Measurements from ENCODE around the gene CYP2F1.

The CYP2F1 gene

GRCh38 chr19:41114132-41114531 is at the start of gene CYP2F1:
Gene CYP2F1, plus strand, starts transcription at chr19:41114432. Its CDS starts 1,757 bp downstream, at chr19:41116189.
- H3K4me1 ChIP-seq, result no peaks in the 10 kb centered on the region
- no peaks in the 10 kb centered on the region for H3K36me3 ChIP-seq
- DNase-seq, result peak in 1 of 2 donors; percentile 15
- H3K4me3 ChIP-seq, result no peak within 1 kb of the TSS
- H3K9me3 ChIP-seq, result peaks cover 0 to 3% (median 0%) of the 10 kb centered on the region in 3 donors
- TF ChIP-seq, protein P1, sequence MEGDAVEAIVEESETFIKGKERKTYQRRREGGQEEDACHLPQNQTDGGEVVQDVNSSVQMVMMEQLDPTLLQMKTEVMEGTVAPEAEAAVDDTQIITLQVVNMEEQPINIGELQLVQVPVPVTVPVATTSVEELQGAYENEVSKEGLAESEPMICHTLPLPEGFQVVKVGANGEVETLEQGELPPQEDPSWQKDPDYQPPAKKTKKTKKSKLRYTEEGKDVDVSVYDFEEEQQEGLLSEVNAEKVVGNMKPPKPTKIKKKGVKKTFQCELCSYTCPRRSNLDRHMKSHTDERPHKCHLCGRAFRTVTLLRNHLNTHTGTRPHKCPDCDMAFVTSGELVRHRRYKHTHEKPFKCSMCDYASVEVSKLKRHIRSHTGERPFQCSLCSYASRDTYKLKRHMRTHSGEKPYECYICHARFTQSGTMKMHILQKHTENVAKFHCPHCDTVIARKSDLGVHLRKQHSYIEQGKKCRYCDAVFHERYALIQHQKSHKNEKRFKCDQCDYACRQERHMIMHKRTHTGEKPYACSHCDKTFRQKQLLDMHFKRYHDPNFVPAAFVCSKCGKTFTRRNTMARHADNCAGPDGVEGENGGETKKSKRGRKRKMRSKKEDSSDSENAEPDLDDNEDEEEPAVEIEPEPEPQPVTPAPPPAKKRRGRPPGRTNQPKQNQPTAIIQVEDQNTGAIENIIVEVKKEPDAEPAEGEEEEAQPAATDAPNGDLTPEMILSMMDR (IDR thresholded peaks at IDR 0.05), result no peak
- H3K27ac ChIP-seq, result no peak within 1 kb of the TSS
- intact Hi-C loops (cut with DNase I; ENCODE audit: low total_unique reads), result no loop called here
- H3K27me3 ChIP-seq, result peaks cover 0 to 11% of the 10 kb centered on the region in 2 donors

DNA sequence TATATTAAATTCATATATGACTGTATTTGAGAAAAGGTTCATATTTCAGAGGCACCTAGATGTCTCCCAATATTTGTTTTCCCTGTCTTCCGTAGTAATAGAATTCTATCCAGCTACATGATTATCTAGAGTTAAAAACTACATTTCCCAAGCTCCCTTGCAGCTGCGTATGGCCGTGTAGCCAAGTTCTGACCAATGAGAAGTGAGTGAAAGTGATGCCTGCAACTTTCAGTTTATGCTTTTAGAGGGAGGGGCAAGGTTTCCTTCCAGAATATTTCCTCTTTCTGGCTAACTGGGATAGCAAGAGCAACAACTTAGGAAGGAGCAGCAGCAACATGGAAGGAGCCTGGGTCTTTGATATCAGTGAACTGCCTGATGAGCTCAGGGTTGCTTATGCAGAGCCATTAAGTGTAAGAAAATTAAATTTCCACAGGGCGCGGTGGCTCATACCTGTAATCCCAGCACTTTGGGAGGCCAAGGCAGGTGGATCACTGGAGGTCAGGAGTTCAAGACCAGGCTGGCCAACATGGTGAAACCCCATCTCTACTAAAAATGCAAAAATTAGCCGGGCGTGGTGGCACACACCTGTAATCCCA is 49.2 kb upstream of the CYP2F1 start:
- DNase-seq, result no peak
- intact Hi-C loops (cut with DNase I; ENCODE audit: low total_unique reads), result no loop called here

DNA sequence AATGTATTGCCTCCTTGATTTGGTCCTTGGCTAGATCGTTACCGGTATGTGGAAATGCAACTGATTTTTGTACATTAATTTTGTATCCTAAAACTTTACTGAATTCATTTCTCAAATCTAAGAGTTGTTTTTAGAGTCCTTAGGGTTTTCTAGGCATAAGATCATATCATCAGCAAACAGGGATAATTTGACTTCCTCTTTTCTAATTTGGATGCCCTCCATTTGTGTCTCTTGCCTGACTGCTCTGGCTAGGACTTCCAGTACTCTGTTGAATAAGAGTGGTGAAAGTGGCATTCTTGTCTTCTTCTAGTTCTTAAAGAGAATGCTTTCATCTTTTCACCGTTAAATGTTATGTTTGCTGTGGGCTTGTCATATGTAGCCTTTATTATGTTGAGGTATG is 37.9 kb upstream of the CYP2F1 start:
- TF ChIP-seq, protein P1 (IDR thresholded peaks at IDR 0.05), result no peak
- H3K27me3 ChIP-seq, result peaks cover 0 to 1% of the 10 kb centered on the region in 2 donors
- H3K4me3 ChIP-seq, result no peak overlapping the region
- peaks cover 0 to 9% (median 6%) of the 10 kb centered on the region in 3 donors for H3K9me3 ChIP-seq
- H3K36me3 ChIP-seq, result no peaks in the 10 kb centered on the region
- H3K27ac ChIP-seq, result no peak overlapping the region
- H3K4me1 ChIP-seq, result no peaks in the 10 kb centered on the region
- intact Hi-C loops (cut with DNase I; ENCODE audit: low total_unique reads), result no loop called here
- no peak for DNase-seq

More for the DNA sequence above, 49.2 kb upstream of the CYP2F1 start:
- no peak overlapping the region for H3K27ac ChIP-seq
- H3K27me3 ChIP-seq, result peaks cover 0 to 3% of the 10 kb centered on the region in 2 donors
- no peaks in the 10 kb centered on the region for H3K4me1 ChIP-seq
- H3K9me3 ChIP-seq, result no peaks in the 10 kb centered on the region
- no peaks in the 10 kb centered on the region for H3K36me3 ChIP-seq
- H3K4me3 ChIP-seq, result no peak overlapping the region
- TF ChIP-seq, protein P1 (IDR thresholded peaks at IDR 0.05), result no peak

GRCh38 chr19:41083516-41083915 is 30.7 kb upstream of the CYP2F1 start:
- no peak for DNase-seq
- intact Hi-C loops (cut with DNase I; ENCODE audit: low total_unique reads), result no loop called here

DNA sequence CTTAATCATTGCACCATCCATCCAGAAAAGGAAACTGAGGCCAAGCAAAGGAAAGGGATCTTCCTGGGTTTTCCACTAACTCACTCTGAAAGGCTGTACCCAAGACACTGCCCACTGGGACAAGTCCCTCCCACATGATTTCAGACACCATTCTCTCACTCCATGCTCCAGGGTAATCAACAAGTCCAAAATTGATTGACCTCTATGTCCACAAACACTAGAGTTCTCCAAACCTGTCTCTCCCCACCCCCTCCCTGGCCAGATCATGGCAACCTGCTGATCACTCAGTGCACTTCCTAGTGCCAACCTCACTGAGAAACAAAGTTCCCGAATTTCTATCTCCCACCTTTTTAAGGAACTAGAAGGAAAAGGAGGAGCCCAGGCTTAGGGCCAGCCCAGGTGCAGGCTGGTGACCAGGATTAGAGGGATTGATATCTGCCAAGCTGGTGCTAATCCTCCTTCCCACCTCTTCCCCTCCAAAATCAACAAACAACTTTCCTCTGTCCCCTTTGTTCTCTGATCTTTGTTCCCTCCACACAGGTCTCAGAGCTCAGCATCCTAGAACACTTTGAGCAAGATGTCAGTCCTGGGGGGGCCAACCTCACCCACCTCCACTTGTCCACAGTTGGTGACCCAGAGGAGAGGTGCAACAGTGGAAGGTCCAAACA is 28.4 kb upstream of the CYP2F1 start:
- TF ChIP-seq, protein P1 (IDR thresholded peaks at IDR 0.05), result no peak
- no peak overlapping the region for H3K27ac ChIP-seq
- H3K9me3 ChIP-seq, result no peaks in the 10 kb centered on the region
- no peaks in the 10 kb centered on the region for H3K36me3 ChIP-seq
- no peak overlapping the region for H3K4me3 ChIP-seq
- intact Hi-C loops (cut with DNase I; ENCODE audit: low total_unique reads), result no loop called here
- DNase-seq, result no peak
- peaks cover 0 to 30% of the 10 kb centered on the region in 2 donors for H3K27me3 ChIP-seq
- peaks cover 0 to 2% (median 0%) of the 10 kb centered on the region in 4 donors for H3K4me1 ChIP-seq

More at GRCh38 chr19:41083516-41083915, 30.7 kb upstream of the CYP2F1 start:
- Histone ChIP-seq H3K9me3 (peaks cover 0 to 9% (median 6%) of the 10 kb centered on the region in 3 donors), H3K4me1 (no peaks in the 10 kb centered on the region), H3K27ac (no peak overlapping the region), H3K4me3 (no peak overlapping the region), H3K36me3 (no peaks in the 10 kb centered on the region), H3K27me3 (peaks cover 0 to 15% of the 10 kb centered on the region in 2 donors)
- TF ChIP-seq, protein P1 (IDR thresholded peaks at IDR 0.05), result no peak
